ENCODE measurements around the gene RUNX1. TPM values are rescaled to one million over a fixed set of nuclear protein-coding genes. Genes with fewer than 3 reads are reported as not detected.

Gene RUNX1
- total and polyA plus RNA-seq, 2 donors (not counting 3 experiments of a cell fraction or from before 2014, with no cell fraction given): 4.6 to 17.9 TPM

GRCh38 chr21:34765619-34766018 is 283.5 kb downstream of the RUNX1 start:
- no peak for TF ChIP-seq MYC (IDR thresholded peaks at IDR 0.05; ENCODE audit: low read depth, low read length)
- no peak for TF ChIP-seq GATA2 (IDR thresholded peaks at IDR 0.05; ENCODE audit: insufficient read depth, insufficient read length, low read depth, low read length)
- TF ChIP-seq POLR2A (IDR thresholded peaks at IDR 0.05; ENCODE audit: low read depth, low read length): no peak
- no peak for TF ChIP-seq POLR2AphosphoS5 (IDR thresholded peaks at IDR 0.05; ENCODE audit: insufficient read depth, low read depth, low read length)
- no peak for TF ChIP-seq FOS (IDR thresholded peaks at IDR 0.05; ENCODE audit: borderline replicate concordance, insufficient read depth, low read length)
- TF ChIP-seq CTCF (IDR thresholded peaks at IDR 0.05; ENCODE audit: extremely low read depth in 1 of 2, insufficient read depth in 1 of 2, low read depth in 1 of 2, low read length in 2 of 2): no peak
- TF ChIP-seq EZH2 (IDR thresholded peaks at IDR 0.05; ENCODE audit: borderline replicate concordance, low read depth, low read length, severe bottlenecking): no peak
- no peak for TF ChIP-seq MAX (IDR thresholded peaks at IDR 0.05; ENCODE audit: insufficient read depth, insufficient read length)
- TF ChIP-seq JUN (IDR thresholded peaks at IDR 0.05; ENCODE audit: borderline replicate concordance, insufficient read depth, insufficient read length, low read depth): no peak
- no TSS peak for BruUV-seq (replicated peaks)
- H3K4me2 ChIP-seq (ENCODE audit: insufficient read depth, low read length): no peak overlapping the region
- H4K20me1 ChIP-seq (replicated peaks; ENCODE audit: control insufficient read depth, extremely low read depth, insufficient read depth, low read length): no peaks in the 10 kb centered on the region
- ChIA-PET CTCF (interaction anchor here (6.1 kb wide), 1 partner anchor 20 kb away, joined by 26 read pairs; no protein-coding TSS in a partner anchor), POLR2A (no interaction called here)
- no peaks in the 10 kb centered on the region for H3K9me1 ChIP-seq (replicated peaks; ENCODE audit: control insufficient read depth, extremely low read depth, insufficient read depth, low read length)
- no peaks in the 10 kb centered on the region for H3K79me2 ChIP-seq (ENCODE audit: control insufficient read depth, insufficient read depth, low read length)
- H2AFZ ChIP-seq (ENCODE audit: low read depth, low read length): no peak overlapping the region
- no peaks in the 10 kb centered on the region for H3K9me3 ChIP-seq (replicated peaks; ENCODE audit: control insufficient read depth, insufficient read depth, low read length)
- no peak overlapping the region for H3K9ac ChIP-seq (replicated peaks; ENCODE audit: extremely low read depth, insufficient read depth, low read length)
- intact Hi-C loops (cut with micrococcal nuclease) (no loop called here), dilution Hi-C loops (cut with MboI; ENCODE audit: extremely low pct_ligation_motif_present, low sequenced_read_pairs) (no loop called here)
- no peak overlapping the region for H3K4me3 ChIP-seq (replicated peaks in 1 of 3; ENCODE audit: insufficient read depth in 1 of 3, low read depth in 1 of 3, low read length in 3 of 3)
- no peak overlapping the region for H3K27ac ChIP-seq (ENCODE audit: insufficient read depth, low read depth, low read length)
- FAIRE-seq (no peak), DNase-seq (ENCODE audit: low read depth, low spot score) (no peak)
- H3K36me3 ChIP-seq (ENCODE audit: control insufficient read depth in 2 of 2, extremely low read depth in 1 of 2, insufficient read depth in 2 of 2, low read length in 2 of 2): no peaks in the 10 kb centered on the region
- no peaks in the 10 kb centered on the region for H3K4me1 ChIP-seq (ENCODE audit: control insufficient read depth, extremely low read depth, insufficient read depth, low read length)
- peaks cover 6 to 13% of the 10 kb centered on the region in 2 experiments for H3K27me3 ChIP-seq (ENCODE audit: control insufficient read depth in 2 of 2, insufficient read depth in 2 of 2, low read length in 2 of 2)

Measured in endothelial cell of umbilical vein (primary cell).